SK-N-SH treated with all-trans-retinoic acid at 6 μM for 48 hours (cell line): ENCODE measurements around the gene MRPL33.

ENCODE experiments used
- ARNTL ChIP-seq: fragments of 450-650 bp; formaldehyde crosslinking; IDR thresholded peaks from 2 replicates; pipeline ENCODE4 v1.5.0; 2020; ENCODE audit warnings: low read depth, mild to moderate bottlenecking, moderate library complexity, borderline replicate concordance
- BACH2 ChIP-seq: fragments of 250-450 bp; sonication (Bioruptor Pico); IDR thresholded peaks from 2 replicates; pipeline ENCODE4 v1.9.0; 2021; ENCODE audit warnings: mild to moderate bottlenecking, borderline replicate concordance
- ESRRG ChIP-seq: fragments of 250-450 bp; sonication (Bioruptor Pico); IDR thresholded peaks from 2 replicates; pipeline ENCODE4 v1.6.1; 2021; ENCODE audit warnings: mild to moderate bottlenecking
- PATZ1 ChIP-seq: fragments of 250-450 bp; sonication (Bioruptor Pico); IDR thresholded peaks from 2 replicates; pipeline ENCODE4 v1.8.0; 2020; ENCODE audit warnings: mild to moderate bottlenecking, moderate library complexity, borderline replicate concordance
- RARB ChIP-seq: fragments of 250-450 bp; sonication (Bioruptor Pico); IDR thresholded peaks from 2 replicates; pipeline ENCODE4 v1.8.0; 2021; ENCODE audit warnings: mild to moderate bottlenecking, moderate library complexity
- SNAI2 ChIP-seq: fragments of 250-450 bp; sonication (Bioruptor Pico); IDR thresholded peaks from 2 replicates; pipeline ENCODE4 v1.5.0; 2020; ENCODE audit warnings: mild to moderate bottlenecking, moderate library complexity
- TOX ChIP-seq: fragments of 250-450 bp; sonication (Bioruptor Pico); IDR thresholded peaks from 2 replicates; pipeline ENCODE4 v1.8.0; 2021; ENCODE audit warnings: mild to moderate bottlenecking, moderate library complexity, borderline replicate concordance
- ZNF565 ChIP-seq: fragments of 450-650 bp; formaldehyde crosslinking; conservative IDR thresholded peaks from 2 replicates; pipeline ENCODE4 v1.5.0; 2020; ENCODE audit warnings: low read depth, mild to moderate bottlenecking, moderate library complexity
- TF ChIP-seq, protein P1 (sequence below): fragments of 250-450 bp; sonication (Bioruptor Pico); IDR thresholded peaks from 2 replicates; pipeline ENCODE4 v1.5.0; 2020; ENCODE audit warnings: mild to moderate bottlenecking, moderate library complexity

GRCh38 chr2:27729614-27730013 is 41.9 kb upstream of the MRPL33 start:
- TF ChIP-seq ZNF565 (CRISPR knock-in tag) (no peak), TOX (CRISPR knock-in tag) (no peak), PATZ1 (CRISPR knock-in tag) (no peak), SNAI2 (no peak), ESRRG (CRISPR knock-in tag) (no peak), BACH2 (CRISPR knock-in tag) (no peak), ARNTL (no peak), RARB (CRISPR knock-in tag) (no peak)
- TF ChIP-seq, protein P1, sequence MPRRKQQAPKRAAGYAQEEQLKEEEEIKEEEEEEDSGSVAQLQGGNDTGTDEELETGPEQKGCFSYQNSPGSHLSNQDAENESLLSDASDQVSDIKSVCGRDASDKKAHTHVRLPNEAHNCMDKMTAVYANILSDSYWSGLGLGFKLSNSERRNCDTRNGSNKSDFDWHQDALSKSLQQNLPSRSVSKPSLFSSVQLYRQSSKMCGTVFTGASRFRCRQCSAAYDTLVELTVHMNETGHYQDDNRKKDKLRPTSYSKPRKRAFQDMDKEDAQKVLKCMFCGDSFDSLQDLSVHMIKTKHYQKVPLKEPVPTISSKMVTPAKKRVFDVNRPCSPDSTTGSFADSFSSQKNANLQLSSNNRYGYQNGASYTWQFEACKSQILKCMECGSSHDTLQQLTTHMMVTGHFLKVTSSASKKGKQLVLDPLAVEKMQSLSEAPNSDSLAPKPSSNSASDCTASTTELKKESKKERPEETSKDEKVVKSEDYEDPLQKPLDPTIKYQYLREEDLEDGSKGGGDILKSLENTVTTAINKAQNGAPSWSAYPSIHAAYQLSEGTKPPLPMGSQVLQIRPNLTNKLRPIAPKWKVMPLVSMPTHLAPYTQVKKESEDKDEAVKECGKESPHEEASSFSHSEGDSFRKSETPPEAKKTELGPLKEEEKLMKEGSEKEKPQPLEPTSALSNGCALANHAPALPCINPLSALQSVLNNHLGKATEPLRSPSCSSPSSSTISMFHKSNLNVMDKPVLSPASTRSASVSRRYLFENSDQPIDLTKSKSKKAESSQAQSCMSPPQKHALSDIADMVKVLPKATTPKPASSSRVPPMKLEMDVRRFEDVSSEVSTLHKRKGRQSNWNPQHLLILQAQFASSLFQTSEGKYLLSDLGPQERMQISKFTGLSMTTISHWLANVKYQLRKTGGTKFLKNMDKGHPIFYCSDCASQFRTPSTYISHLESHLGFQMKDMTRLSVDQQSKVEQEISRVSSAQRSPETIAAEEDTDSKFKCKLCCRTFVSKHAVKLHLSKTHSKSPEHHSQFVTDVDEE (CRISPR knock-in tag), result no peak
